Measurements from ENCODE around the gene KPNA1.

- no peak for TF ChIP-seq CTCF (IDR thresholded peaks at IDR 0.05; ENCODE audit: low read depth, low read length)
- TF ChIP-seq POLR2A (IDR thresholded peaks at IDR 0.05; ENCODE audit: extremely low read depth, insufficient read length): no peak
- TF ChIP-seq MYC (IDR thresholded peaks at IDR 0.05; ENCODE audit: low read depth, low read length): no peak
Measured at GRCh38 chr3:122520861-122521260, 6.1 kb upstream of the KPNA1 start.
